SU-DHL-6 (cell line): ENCODE measurements around the gene EMC10.
"Not testable (repeated sequence)": the region's sequence is repeated elsewhere in the genome, so short reads cannot be mapped to it uniquely, and the experiment has no call there.

ENCODE experiments used
- H2AFZ ChIP-seq: fragments of 200-600 bp; sonication (generic); 2 replicates; pipeline ENCODE4 v1.6.1; 2014; ENCODE audit warnings: low read depth, mild to moderate bottlenecking, moderate library complexity, mixed read lengths, antibody characterized with exemption, low read length; ENCODE audit not compliant: severe bottlenecking
- H3F3A ChIP-seq: fragments of 200-600 bp; shearing (Covaris generic); 2 replicates; pipeline ENCODE4 v1.6.0; 2016; ENCODE audit warnings: antibody characterized with exemption, mild to moderate bottlenecking; ENCODE audit not compliant: insufficient read depth
- H3K27ac ChIP-seq: fragments of 200-600 bp; sonication (generic); 2 replicates; pipeline ENCODE4 v1.5.1; 2016; ENCODE audit warnings: low read depth, mild to moderate bottlenecking, low read length, moderate library complexity, mixed read lengths
- H3K27me3 ChIP-seq: fragments of 200-600 bp; sonication (generic), shearing (Covaris generic); 2 replicates; pipeline ENCODE4 v1.6.0; 2014; ENCODE audit warnings: mild to moderate bottlenecking, low read length
- H3K36me3 ChIP-seq: fragments of 200-600 bp; sonication (generic); 2 replicates; pipeline ENCODE4 v1.6.1; 2014; ENCODE audit warnings: mild to moderate bottlenecking, low read length, mixed read lengths
- H3K4me2 ChIP-seq: fragments of 300-600, 200-600 bp; shearing (Covaris generic), sonication (generic); 2 replicates; pipeline ENCODE4 v1.6.0; 2014; ENCODE audit warnings: low read length, low read depth, mild to moderate bottlenecking; ENCODE audit not compliant: poor library complexity, severe bottlenecking
- H3K4me3 ChIP-seq: fragments of 200-600 bp; sonication (generic); 2 replicates; pipeline ENCODE4 v1.5.1; 2014; ENCODE audit warnings: antibody characterized with exemption, low read length, mild to moderate bottlenecking, mixed read lengths; ENCODE audit not compliant: insufficient read depth, poor library complexity, severe bottlenecking
- H3K79me2 ChIP-seq: fragments of 200-600 bp; sonication (generic); 2 replicates; pipeline ENCODE4 v1.6.1; 2014; ENCODE audit warnings: mild to moderate bottlenecking, low read length, moderate library complexity; ENCODE audit not compliant: insufficient read depth
- H3K9ac ChIP-seq: fragments of 200-600 bp; sonication (generic); 2 replicates; pipeline ENCODE4 v1.7.0; 2014; ENCODE audit warnings: mild to moderate bottlenecking, low read length
- H3K9me2 ChIP-seq: fragments of 200-600 bp; sonication (generic); replicated peaks from 2 replicates; pipeline ENCODE4 v1.6.1; 2014; ENCODE audit warnings: low read length; ENCODE audit not compliant: insufficient read depth
- H3K9me3 ChIP-seq: fragments of 200-600 bp; sonication (generic); 2 replicates; pipeline ENCODE4 v1.6.1; 2014; ENCODE audit warnings: low read length, mixed read lengths; ENCODE audit not compliant: insufficient read depth
- H4K20me1 ChIP-seq: fragments of 200-600 bp; sonication (generic); 2 replicates; pipeline ENCODE4 v1.6.1; 2014; ENCODE audit warnings: low read depth, mild to moderate bottlenecking, antibody characterized with exemption, low read length, moderate library complexity, mixed read lengths
- EZH2phosphoT487 ChIP-seq: fragments of 200-600 bp; sonication (generic), shearing (Covaris generic); conservative IDR thresholded peaks from 2 replicates; pipeline ENCODE4 v1.6.1; 2018; ENCODE audit warnings: mild to moderate bottlenecking, antibody characterized with exemption, low read length, moderate library complexity, mixed read lengths
- TF ChIP-seq, protein P1 (sequence below): fragments of 200-600 bp; sonication (generic); IDR thresholded peaks from one replicate; pipeline ENCODE4 v1.5.1; 2017; ENCODE audit warnings: antibody characterized with exemption, mild to moderate bottlenecking, low read length, moderate library complexity; ENCODE audit not compliant: insufficient read depth, poor library complexity, severe bottlenecking

Gene EMC10

DNA sequence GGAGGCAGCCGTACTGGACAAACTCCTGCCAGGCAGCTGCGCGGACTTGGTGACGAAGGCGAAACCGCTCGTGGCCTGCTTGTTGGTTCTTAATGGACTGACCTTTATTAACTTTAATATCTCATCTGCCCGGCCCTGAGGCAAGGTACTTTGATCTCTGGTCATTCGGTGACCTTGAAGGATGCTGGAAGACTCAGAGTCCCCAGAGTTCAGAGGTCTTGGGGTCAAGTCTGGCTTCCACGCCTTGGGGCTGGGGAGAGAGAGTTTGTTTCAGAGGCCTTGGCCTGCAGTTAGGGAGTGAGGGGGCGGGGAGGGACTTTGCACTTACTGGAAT lies 9.6 kb upstream of the EMC10 start:
- H3K4me2 ChIP-seq = no peak overlapping the region
- no peaks in the 10 kb centered on the region for H4K20me1 ChIP-seq
- H3K9ac ChIP-seq = no peak overlapping the region
- TF ChIP-seq, protein P1, sequence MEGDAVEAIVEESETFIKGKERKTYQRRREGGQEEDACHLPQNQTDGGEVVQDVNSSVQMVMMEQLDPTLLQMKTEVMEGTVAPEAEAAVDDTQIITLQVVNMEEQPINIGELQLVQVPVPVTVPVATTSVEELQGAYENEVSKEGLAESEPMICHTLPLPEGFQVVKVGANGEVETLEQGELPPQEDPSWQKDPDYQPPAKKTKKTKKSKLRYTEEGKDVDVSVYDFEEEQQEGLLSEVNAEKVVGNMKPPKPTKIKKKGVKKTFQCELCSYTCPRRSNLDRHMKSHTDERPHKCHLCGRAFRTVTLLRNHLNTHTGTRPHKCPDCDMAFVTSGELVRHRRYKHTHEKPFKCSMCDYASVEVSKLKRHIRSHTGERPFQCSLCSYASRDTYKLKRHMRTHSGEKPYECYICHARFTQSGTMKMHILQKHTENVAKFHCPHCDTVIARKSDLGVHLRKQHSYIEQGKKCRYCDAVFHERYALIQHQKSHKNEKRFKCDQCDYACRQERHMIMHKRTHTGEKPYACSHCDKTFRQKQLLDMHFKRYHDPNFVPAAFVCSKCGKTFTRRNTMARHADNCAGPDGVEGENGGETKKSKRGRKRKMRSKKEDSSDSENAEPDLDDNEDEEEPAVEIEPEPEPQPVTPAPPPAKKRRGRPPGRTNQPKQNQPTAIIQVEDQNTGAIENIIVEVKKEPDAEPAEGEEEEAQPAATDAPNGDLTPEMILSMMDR = no peak
- no peak for TF ChIP-seq EZH2phosphoT487
- no peaks in the 10 kb centered on the region for H3K36me3 ChIP-seq
- no peaks in the 10 kb centered on the region for H3F3A ChIP-seq
- no peaks in the 10 kb centered on the region for H3K27me3 ChIP-seq
- no peaks in the 10 kb centered on the region for H3K79me2 ChIP-seq
- H2AFZ ChIP-seq = no peak overlapping the region
- no peaks in the 10 kb centered on the region for H3K9me3 ChIP-seq
- no peak overlapping the region for H3K27ac ChIP-seq
- no peaks in the 10 kb centered on the region for H3K9me2 ChIP-seq
- H3K4me3 ChIP-seq = no peak overlapping the region

DNA sequence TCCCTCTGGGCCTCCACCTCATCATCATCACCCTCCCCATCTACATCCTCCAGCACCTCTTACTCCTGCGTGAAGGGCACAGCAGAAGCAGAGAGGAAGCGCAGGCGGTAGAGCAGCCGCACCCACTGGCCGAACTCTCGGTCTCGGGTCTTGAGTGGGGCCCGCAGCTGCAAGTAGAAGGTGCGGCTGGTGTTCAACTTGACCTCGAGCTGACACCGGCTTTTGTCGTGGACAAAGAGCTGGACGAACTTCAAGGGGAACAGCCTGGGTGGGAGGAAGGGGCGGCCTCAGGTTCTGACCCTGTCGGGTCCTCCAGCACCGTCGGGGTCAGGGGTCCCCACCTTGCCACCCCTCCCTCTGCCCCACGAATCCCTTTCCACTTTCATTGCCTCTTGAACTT lies 8.7 kb upstream of the EMC10 start:
- Histone ChIP-seq H3K27me3 (no peaks in the 10 kb centered on the region), H3K36me3 (no peaks in the 10 kb centered on the region), H3F3A (no peaks in the 10 kb centered on the region), H3K9me2 (no peaks in the 10 kb centered on the region), H3K4me2 (no peak overlapping the region), H3K27ac (no peak overlapping the region), H3K79me2 (no peaks in the 10 kb centered on the region), H3K9me3 (no peaks in the 10 kb centered on the region), H4K20me1 (no peaks in the 10 kb centered on the region), H3K9ac (no peak overlapping the region), H3K4me3 (no peak overlapping the region), H2AFZ (no peak overlapping the region)
- TF ChIP-seq EZH2phosphoT487 = no peak
- TF ChIP-seq, protein P1 = no peak

DNA sequence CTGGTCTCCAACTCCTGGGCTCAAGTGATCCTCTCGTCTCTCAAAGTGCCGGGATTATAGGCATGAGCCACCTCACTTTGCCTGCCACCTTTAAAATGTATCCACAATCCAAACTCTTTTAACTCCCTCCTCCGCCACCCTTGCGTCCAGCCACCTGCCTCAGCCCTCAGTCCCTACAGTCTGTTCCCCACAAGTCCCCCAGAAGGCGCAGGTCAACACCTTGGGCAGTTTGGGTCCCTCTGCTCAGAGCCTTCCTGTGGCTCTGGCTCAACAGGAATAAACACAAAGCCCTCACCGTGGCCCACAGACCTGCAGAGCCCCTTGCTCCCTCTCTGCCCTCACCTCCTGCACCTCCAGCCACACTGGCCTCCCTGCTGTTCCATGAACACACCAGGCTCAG lies 7.5 kb upstream of the EMC10 start:
- TF ChIP-seq, protein P1 = no peak
- no peak for TF ChIP-seq EZH2phosphoT487
- H4K20me1 ChIP-seq = no peaks in the 10 kb centered on the region
- H3F3A ChIP-seq = no peaks in the 10 kb centered on the region
- H3K27ac ChIP-seq = no peak overlapping the region
- no peak overlapping the region for H3K4me2 ChIP-seq
- no peaks in the 10 kb centered on the region for H3K79me2 ChIP-seq
- H3K9me2 ChIP-seq = no peaks in the 10 kb centered on the region
- no peaks in the 10 kb centered on the region for H3K27me3 ChIP-seq
- H3K4me3 ChIP-seq = no peak overlapping the region
- no peak overlapping the region for H3K9ac ChIP-seq
- H3K9me3 ChIP-seq = no peaks in the 10 kb centered on the region
- H3K36me3 ChIP-seq = no peaks in the 10 kb centered on the region
- no peak overlapping the region for H2AFZ ChIP-seq

DNA sequence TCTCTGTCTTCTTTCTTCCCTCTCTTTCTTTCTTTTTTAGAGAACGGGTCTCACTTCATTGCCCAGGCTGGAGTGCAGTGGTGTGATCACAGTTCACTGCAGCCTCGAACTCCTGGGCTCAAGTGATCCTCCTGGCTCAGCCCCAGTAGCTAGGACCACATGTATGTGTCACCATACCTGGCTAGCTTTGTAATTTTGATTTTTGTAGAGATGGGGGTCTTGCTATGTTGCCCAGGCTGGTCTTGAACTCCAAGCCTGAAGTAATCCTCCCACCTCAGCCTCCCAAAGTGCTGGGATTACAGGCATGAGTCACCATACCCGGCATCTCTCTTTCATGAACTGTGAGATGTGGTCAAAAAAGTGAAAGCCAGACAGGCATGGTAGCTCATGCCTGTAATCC lies 3.0 kb upstream of the EMC10 start:
- not testable (repeated sequence) for H3K36me3 ChIP-seq, H3K4me2 ChIP-seq, H3K9ac ChIP-seq, H3K4me3 ChIP-seq, H3K27ac ChIP-seq, H3K9me3 ChIP-seq, H3F3A ChIP-seq, H3K9me2 ChIP-seq, H4K20me1 ChIP-seq, H3K27me3 ChIP-seq, H2AFZ ChIP-seq
- H3K79me2 ChIP-seq = peaks cover 18% of the 10 kb centered on the region
